NCI-H2227 (cell line): ENCODE data around the gene NFKBIB.
"Not testable (repeated sequence)": the region's sequence is repeated elsewhere in the genome, so short reads cannot be mapped to it uniquely, and the experiment has no call there.

Source experiments
- DNase-seq: peaks from one replicate; lab custom pipeline; 2025; ENCODE audit not compliant: unreplicated experiment; lab: John Stamatoyannopoulos, UW

Gene NFKBIB

GRCh38 chr19:38875656-38876395 lies 23.9 kb upstream of the NFKBIB start:
- DNase-seq: no peak

GRCh38 chr19:38877781-38878574 lies 21.8 kb upstream of the NFKBIB start, which contains the start of gene RINL:
RINL (minus strand) TSS chr19:38878275; CDS start chr19:38876742, 1,533 bp downstream.
- DNase-seq: peak; percentile 98

- DNase-seq: no peak
These were observed 21.0 kb upstream of the NFKBIB start for GRCh38 chr19:38878575-38879399.

- DNase-seq: no peak
These were observed 20.4 kb upstream of the NFKBIB start for GRCh38 chr19:38879400-38879751.

GRCh38 chr19:38880076-38880881 lies 19.5 kb upstream of the NFKBIB start:
- DNase-seq: no peak

GRCh38 chr19:38880882-38881609 lies 18.7 kb upstream of the NFKBIB start:
- DNase-seq: no peak

- no peak for DNase-seq
These were observed 16.5 kb upstream of the NFKBIB start for GRCh38 chr19:38883286-38883685.

GRCh38 chr19:38884691-38885090 lies 15.1 kb upstream of the NFKBIB start:
- DNase-seq: not testable (repeated sequence)

GRCh38 chr19:38888876-38889275 lies 10.9 kb upstream of the NFKBIB start:
- no peak for DNase-seq

- DNase-seq: no peak
These were observed 10.0 kb upstream of the NFKBIB start for GRCh38 chr19:38889803-38890202.

GRCh38 chr19:38890686-38891085 lies 9.1 kb upstream of the NFKBIB start:
- DNase-seq: no peak

- no peak for DNase-seq
These were observed 8.0 kb upstream of the NFKBIB start for GRCh38 chr19:38891771-38892170.

GRCh38 chr19:38892841-38893240 lies 6.9 kb upstream of the NFKBIB start:
- DNase-seq: peak; percentile 66

GRCh38 chr19:38893341-38893771 lies 6.4 kb upstream of the NFKBIB start:
- DNase-seq: no peak

GRCh38 chr19:38894968-38895367 lies 4.8 kb upstream of the NFKBIB start:
- no peak for DNase-seq

- peak; percentile 80 for DNase-seq
These were observed 852 bp upstream of the NFKBIB start for GRCh38 chr19:38898788-38899446.

GRCh38 chr19:38900202-38900629 lies 447 bp downstream of the NFKBIB start:
- DNase-seq: no peak

- DNase-seq: no peak
These were observed 998 bp downstream of the NFKBIB start for GRCh38 chr19:38900743-38901190.

GRCh38 chr19:38901683-38902082 lies 1.9 kb downstream of the NFKBIB start:
- DNase-seq: no peak
